ENCODE data around the gene SLC25A19.
"Not testable (repeated sequence)": the region's sequence is repeated elsewhere in the genome, so short reads cannot be mapped to it uniquely, and the experiment has no call there.

SLC25A19 gene

GRCh38 chr17:75301049-75301448 lies 11.8 kb upstream of the SLC25A19 start:
- no peak for DNase-seq

DNA sequence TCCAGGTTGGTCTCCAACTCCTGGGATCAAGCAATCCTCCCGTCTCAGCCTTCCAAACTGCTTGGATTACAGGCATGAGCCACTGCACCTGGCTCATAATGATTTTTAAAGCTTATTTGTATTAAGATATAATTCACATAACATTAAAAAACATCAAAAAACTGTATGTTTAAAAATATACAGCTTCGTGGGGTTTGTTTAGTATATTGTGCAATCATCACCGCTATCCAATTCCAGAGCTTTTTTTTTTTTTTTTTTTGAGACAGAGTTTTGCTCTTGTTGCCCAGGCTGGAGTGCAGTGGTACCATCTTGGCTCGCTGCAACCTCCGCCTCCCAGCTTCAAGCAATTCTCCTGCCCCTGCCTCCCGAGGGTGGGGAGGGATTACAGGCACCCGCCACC lies 11.0 kb upstream of the SLC25A19 start:
- DNase-seq = no peak

GRCh38 chr17:75295201-75296158 lies 6.2 kb upstream of the SLC25A19 start:
- no peak for DNase-seq

DNA sequence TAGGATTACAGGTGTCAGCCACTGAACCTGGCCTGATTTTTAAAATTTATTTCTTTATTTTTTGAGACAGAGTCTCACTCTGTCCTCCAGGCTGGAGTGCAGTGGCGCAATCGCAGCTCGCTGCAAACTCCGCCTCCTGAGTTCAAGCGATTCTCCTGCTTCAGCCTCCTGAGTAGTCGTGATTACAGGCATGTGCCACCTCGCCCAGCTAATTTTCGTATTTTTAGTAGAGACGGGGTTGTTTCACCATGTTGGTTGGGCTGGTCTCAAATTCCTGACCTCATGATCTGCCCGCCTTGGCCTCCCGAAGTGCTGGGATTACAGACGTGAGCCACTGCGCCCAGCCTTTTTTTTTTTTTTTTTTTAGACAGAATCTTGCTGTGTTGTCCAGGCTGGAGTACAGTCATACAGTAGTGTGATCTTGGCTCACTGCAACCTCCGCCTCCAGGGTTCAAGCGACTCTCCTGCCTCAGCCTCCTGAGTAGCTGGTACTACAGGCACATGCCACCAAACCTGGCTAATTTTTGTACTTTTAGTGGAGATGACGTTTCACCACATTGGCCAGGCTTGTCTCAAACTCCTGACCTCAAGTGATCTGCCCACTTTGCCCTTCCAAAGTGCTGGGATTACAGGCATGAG lies 3.7 kb upstream of the SLC25A19 start:
- DNase-seq = not testable (repeated sequence)

DNA sequence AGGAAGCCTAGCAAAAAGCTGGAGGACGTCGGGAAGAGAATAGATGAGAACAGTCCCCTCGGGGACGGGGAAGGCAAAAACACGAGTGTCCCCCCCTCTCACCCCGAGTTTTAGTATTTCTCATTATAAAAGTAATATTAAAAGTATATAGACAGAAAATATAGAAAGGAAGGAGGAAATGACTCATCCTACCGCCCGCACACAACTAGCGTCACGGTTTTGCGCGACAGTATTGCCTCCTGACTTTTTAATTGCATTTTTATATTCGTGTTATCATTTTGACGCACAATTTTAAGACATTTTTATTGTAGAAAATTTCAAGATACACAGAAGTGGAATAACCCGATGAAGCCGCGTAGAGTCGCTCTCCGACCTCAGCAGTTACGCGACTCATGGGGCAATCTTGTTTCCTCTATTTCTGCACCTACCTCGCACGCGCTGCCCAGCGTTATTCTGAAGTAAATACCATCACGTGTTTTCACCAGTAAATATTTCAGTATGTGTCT lies 652 bp upstream of the SLC25A19 start:
- DNase-seq = no peak

GRCh38 chr17:75288770-75289114 lies 491 bp downstream of the SLC25A19 start:
- no peak for DNase-seq

DNA sequence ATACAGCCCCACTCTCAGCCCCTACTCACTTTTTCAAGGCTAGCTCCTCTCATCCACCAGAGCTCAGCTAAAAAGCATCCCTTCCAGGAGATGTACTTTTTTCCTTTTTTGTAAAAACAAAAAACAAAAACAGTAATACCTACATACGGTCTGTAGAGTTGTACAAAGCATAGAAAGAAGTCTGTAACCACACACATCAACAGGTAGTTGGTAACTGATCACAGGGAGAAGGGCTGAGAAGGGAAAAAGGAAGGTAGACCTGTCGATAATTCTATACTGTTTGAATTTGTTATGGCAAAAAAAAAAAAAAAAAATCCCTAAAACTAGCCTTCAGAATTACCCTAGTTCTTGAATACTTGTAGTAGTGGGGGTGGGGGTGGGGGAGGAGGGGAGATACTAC lies 874 bp downstream of the SLC25A19 start:
- no peak for DNase-seq

GRCh38 chr17:75287221-75287620 lies 2.0 kb downstream of the SLC25A19 start:
- no peak for DNase-seq

GRCh38 chr17:75285123-75285522 lies 4.1 kb downstream of the SLC25A19 start:
- no peak for DNase-seq

GRCh38 chr17:75280189-75280588 lies 9.0 kb downstream of the SLC25A19 start:
- DNase-seq = not testable (repeated sequence)

GRCh38 chr17:75277664-75278071 lies 11.6 kb downstream of the SLC25A19 start:
- DNase-seq = no peak

- no peak for DNase-seq
These were observed 15.1 kb downstream of the SLC25A19 start for GRCh38 chr17:75273977-75274708.

DNA sequence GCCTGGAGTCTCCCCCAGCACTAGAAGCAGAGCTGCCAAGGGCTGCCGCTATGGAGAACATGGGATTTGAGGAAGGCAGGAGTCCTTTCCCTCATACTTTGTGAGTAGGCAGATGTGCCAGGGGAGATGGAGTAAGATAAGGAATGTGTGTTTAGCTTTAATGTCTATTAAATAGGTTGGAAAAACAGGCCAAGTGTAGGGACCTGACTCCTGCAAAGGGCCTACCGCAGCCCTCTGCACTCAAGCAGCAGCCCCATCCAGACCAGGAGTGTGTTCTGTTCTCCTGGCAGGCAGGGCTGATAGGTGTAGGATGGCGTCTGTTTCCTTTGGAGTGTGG lies 16.4 kb downstream of the SLC25A19 start:
- no peak for DNase-seq

DNA sequence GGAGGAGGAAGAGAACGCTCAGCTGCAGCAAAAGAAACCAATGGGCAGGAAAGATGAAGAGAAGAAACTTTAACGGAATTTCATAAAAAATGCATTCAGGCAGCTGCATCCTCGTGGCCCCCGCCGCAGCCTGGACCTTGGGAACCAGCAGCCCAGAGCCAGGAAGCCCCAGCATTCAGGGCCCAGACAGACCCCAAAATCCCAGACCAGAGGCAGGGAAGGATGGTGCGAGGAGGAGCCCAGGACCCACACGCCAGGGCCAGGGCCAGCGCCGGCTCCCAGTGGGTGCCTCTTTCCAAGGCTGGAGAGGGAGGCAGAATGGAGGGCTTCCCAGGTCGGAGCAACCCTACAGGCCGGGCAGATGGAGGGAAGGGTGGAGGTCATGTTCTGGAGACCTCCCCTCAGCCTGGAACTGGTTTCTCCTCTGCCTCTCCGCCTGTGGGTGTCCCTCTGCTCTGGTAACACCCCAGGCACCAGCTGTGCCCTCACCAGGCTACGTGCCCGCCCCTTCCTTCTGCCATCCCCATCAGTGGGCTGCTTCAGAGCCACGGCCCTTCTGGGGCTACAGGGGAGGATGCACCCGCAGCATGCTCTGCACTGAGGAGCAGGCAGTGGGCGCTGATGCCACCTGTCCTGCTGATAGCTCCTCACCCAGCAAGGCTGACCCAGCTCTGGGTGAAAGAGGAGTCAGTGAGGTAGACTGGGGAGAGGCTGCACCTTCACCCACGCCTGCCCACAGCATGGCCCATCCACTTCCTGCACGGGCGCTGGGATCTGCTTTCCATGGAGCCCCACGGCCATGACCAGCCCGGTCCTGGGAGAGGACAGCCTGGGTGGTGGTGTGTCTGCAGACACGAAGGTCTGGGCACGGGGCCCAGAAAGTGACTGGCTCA lies 17.0 kb downstream of the SLC25A19 start:
- DNase-seq = no peak

DNA sequence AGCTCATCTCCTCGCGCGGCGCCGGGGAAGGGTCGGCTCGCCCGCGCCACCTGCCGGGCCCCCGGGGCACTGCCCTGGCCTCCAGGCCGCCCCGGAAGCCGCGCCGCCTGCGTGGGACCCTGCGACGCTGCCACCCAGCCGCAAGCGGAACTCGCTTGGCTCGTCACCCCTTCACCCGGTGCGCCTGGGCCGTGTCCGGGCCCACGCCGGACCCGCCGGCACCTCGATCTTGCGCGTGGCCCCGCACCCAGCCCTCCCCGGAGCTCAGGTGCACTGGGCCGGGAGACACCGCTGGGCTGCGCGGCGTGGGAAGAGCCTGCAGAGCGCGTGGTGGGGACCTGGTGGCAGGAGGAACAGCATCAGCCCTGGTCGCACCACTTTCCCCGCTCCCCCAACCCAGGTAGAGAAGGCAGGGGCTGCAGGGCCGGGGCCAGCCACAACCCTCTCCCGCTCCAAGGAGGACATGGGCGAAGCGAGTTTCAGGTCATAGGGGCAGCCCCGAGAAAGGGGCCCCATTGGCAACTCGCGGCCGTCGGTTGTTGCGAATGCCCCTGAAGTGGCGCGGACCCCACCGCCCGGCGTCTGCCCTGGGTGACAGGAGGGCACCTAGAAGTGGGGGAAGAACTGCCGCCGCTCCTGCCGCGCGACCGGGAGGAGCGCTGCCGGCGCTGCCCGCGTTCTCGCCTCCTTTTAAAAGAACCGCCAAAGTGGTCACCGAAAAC lies 17.8 kb downstream of the SLC25A19 start:
- DNase-seq = peak; percentile 90

- no peak for DNase-seq
These were observed 18.3 kb downstream of the SLC25A19 start, which contains the start of gene MIF4GD for GRCh38 chr17:75270966-75271232. Gene MIF4GD, minus strand, starts transcription at chr17:75271231. Its CDS starts 1,036 bp downstream, at chr17:75270195.

- peak; percentile 87 for DNase-seq
These were observed 18.8 kb downstream of the SLC25A19 start for GRCh38 chr17:75270218-75270965.

DNA sequence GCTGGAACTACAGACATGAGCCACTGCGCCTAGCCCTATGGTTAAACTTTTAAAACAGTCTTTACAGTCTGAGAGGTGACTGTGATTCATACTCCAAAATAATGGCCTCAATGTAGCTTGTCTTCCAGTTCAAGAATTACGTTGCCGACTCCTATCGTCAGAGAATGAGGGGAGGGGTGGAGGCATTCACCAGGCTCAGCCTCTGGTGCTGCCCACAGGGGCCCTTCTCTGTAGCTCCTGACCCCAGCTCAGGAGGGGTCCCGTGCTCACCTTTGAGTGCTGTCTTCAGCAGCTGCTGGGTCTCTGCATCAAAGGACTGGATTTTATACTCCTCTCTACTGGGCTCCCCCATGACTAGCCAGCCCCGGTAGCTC lies 19.4 kb downstream of the SLC25A19 start:
- no peak for DNase-seq

- no peak for DNase-seq
These were observed 21.6 kb downstream of the SLC25A19 start for GRCh38 chr17:75267411-75268232.

DNA sequence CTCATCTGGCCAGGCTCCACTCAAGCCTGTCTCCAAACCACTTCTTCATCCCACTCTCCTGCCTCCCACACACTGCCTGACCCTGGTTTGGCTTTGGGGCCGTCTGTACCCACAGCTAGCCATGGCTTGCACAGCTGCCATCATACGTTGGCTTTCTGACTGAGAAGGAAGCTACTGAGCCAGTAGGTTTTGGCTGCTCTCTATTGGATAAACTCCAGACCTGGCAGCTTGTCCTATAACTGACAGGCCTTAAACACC lies 22.2 kb downstream of the SLC25A19 start:
- no peak for DNase-seq
